Mucosa of descending colon (tissue), 3 donors: ENCODE measurements around the gene FHAD1. TPM values are rescaled to one million over a fixed set of nuclear protein-coding genes. Genes with fewer than 3 reads are reported as not detected.

Experiments used
- ATAC-seq: fragments of 200-7000 bp; cut with Tn5 transposase; one replicate; pipeline ENCODE4 v1.9.1; 2020; ENCODE audit warnings: mild to moderate bottlenecking, moderate library complexity
- DNase-seq, 3 donors: peaks; one replicate each; pipeline ENCODE4 v3.0.0-alpha.2; 2020
- H3K36me3 ChIP-seq: fragments of 200-600 bp; one replicate; pipeline ENCODE4 v1.8.0; 2021; ENCODE audit warnings: low read depth, mild to moderate bottlenecking
- H3K4me1 ChIP-seq: fragments of 200-600 bp; one replicate; pipeline ENCODE4 v1.8.0; 2021; ENCODE audit warnings: low read depth, mild to moderate bottlenecking
- H3K4me3 ChIP-seq: fragments of 200-600 bp; one replicate; pipeline ENCODE4 v1.8.0; 2021; ENCODE audit warnings: mild to moderate bottlenecking
- H3K9me3 ChIP-seq: fragments of 200-600 bp; one replicate; pipeline ENCODE4 v1.8.0; 2021; ENCODE audit warnings: mild to moderate bottlenecking
- intact Hi-C, 2 donors: fragments of 100-400 bp; cut with DNase I in 1 of 2; cut with micrococcal nuclease in 1 of 2; formaldehyde crosslinking; loops; one replicate each; pipeline versions ENCODE4 v1.11.0 to v1.11.1; 2022; cut with DNase I, micrococcal nuclease
- total RNA-seq, 3 donors: library from RNA; stranded (reverse); fragmentation: NEBNext Ultra II Directional in 2 of 3; extraction: Animal tissue kit (Norgen Biotek cat#: 25700) in 2 of 3; gene quantifications; one replicate each; pipeline versions ENCODE4 v1.2.1 to v1.2.4, GENCODE V29; 2021 to 2023
- TF ChIP-seq, protein P1 (sequence below): fragments of 200-600 bp; IDR thresholded peaks from one replicate; pipeline ENCODE4 v1.8.0; 2022; ENCODE audit warnings: antibody characterized with exemption, mild to moderate bottlenecking
- donor health status: DM: no; HTN: no; CAD: no; lungs with moderate emphysema.
- donor health status: DM: no; HTN: no; CAD: no.
- donor health status: DM: no; HTN: yes; CAD: no.

Gene FHAD1
- total RNA-seq, 3 donors from 2014 or later: 0.89 to 1.9 (median 0.99) TPM

DNA sequence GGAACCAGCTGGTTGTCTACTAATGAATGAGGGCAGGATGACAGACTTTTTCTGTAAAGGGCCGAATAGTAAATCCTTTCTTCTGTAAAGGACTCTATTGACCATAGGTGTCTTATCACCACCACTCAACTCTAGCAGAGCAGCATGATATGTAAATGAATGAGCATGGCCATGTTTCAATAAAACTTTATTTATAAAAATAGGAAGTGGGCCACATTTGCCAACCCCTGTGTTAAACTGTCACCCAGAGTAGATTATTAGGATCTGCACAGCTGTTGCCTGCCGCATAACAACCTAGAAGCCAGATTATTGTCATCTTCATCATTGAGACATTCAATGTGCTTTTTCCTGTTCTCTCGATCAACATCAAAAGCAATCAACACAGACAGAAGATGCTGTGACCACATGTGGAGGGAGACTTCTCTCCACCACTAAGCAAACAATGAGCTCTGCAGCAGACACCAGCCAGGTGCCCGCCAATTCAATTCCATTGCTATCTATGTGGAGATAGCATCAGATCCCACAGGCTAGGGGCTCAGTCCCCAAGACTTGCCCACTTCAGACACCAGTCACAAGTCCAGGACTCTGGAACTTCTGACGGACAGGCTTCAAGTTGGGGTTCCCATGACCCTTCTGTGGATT is 155.9 kb downstream of the FHAD1 start:
- no peaks in the 10 kb centered on the region for H3K4me1 ChIP-seq
- no peak overlapping the region for H3K4me3 ChIP-seq
- intact Hi-C loops: no loop called here
- TF ChIP-seq, protein P1, sequence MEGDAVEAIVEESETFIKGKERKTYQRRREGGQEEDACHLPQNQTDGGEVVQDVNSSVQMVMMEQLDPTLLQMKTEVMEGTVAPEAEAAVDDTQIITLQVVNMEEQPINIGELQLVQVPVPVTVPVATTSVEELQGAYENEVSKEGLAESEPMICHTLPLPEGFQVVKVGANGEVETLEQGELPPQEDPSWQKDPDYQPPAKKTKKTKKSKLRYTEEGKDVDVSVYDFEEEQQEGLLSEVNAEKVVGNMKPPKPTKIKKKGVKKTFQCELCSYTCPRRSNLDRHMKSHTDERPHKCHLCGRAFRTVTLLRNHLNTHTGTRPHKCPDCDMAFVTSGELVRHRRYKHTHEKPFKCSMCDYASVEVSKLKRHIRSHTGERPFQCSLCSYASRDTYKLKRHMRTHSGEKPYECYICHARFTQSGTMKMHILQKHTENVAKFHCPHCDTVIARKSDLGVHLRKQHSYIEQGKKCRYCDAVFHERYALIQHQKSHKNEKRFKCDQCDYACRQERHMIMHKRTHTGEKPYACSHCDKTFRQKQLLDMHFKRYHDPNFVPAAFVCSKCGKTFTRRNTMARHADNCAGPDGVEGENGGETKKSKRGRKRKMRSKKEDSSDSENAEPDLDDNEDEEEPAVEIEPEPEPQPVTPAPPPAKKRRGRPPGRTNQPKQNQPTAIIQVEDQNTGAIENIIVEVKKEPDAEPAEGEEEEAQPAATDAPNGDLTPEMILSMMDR: no peak
- ATAC-seq (no peak), DNase-seq (no peak)
- peaks cover 6% of the 10 kb centered on the region for H3K9me3 ChIP-seq
- no peaks in the 10 kb centered on the region for H3K36me3 ChIP-seq

DNA sequence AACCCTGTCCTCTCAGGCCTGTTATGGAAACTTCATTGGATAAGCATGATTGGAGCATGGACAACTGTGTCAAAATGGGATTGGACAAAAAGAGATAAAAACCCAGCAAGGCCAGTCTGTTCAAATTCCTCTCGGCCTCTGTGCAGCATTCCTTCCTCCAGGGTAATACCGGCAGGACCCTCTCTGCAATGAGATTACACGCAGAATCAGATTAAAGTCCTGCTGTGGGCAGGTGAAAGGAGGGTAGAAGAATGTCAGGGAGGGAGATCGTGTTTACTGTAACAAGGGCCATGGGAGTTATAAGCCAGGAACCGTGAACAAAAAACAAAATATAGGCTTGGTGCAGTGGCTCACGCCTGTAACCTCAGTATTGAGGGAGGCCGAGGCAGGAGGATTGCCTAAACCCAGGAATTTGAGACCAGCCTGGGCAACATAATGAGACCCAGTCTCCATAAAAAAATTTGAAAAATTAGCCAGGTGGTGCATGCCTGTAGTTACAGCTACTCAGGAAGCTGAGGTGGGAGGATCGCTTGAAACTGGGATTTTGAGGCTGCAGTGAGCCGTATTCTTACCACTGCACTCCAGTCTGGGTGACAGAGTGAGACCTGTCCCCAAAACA is 157.0 kb downstream of the FHAD1 start:
- no peaks in the 10 kb centered on the region for H3K36me3 ChIP-seq
- peaks cover 6% of the 10 kb centered on the region for H3K9me3 ChIP-seq
- H3K4me3 ChIP-seq: no peak overlapping the region
- intact Hi-C loops: no loop called here
- peaks cover under 1% of the 10 kb centered on the region for H3K4me1 ChIP-seq
- DNase-seq (no peak), ATAC-seq (no peak)
- TF ChIP-seq, protein P1: no peak

DNA sequence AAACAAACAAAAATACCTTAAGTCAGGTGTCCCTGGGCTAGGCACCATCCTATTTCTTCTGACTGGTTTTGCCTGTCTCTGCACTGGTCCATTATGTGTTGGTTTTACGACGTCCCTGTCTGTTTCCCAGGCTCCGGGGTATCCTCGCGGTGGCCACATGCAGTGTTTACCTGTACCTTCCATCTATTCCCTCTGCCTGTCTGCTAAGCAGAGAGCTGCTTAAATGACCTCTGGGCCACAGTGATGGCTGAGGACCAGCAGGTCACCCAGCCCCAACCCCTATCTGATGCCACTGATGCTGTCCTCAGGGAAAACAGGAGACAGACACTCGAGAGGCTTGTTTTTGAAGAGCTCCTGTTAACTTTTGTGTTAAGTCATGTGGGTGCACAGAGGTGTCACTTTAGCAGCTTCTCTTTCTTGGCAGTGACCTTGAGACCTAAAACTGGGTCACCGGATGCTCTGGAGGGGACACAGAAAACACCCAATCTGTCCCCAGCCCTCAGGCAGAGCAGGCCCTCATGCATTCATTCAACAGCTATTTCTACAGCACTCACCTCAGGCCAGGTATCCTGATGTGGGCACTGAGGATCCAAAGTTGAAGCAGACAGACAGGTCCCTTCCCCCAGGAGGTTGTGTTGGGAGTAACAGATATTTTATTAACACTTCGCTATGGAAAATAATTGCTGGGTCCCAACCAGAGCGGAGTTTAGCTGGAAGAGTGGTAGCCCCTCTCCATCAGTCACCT is 158.3 kb downstream of the FHAD1 start:
- no peak for ATAC-seq
- no peaks in the 10 kb centered on the region for H3K36me3 ChIP-seq
- no peak for DNase-seq
- H3K4me1 ChIP-seq: peaks cover 3% of the 10 kb centered on the region
- TF ChIP-seq, protein P1: no peak
- intact Hi-C loops: no loop called here
- no peak overlapping the region for H3K4me3 ChIP-seq
- H3K9me3 ChIP-seq: no peaks in the 10 kb centered on the region

DNA sequence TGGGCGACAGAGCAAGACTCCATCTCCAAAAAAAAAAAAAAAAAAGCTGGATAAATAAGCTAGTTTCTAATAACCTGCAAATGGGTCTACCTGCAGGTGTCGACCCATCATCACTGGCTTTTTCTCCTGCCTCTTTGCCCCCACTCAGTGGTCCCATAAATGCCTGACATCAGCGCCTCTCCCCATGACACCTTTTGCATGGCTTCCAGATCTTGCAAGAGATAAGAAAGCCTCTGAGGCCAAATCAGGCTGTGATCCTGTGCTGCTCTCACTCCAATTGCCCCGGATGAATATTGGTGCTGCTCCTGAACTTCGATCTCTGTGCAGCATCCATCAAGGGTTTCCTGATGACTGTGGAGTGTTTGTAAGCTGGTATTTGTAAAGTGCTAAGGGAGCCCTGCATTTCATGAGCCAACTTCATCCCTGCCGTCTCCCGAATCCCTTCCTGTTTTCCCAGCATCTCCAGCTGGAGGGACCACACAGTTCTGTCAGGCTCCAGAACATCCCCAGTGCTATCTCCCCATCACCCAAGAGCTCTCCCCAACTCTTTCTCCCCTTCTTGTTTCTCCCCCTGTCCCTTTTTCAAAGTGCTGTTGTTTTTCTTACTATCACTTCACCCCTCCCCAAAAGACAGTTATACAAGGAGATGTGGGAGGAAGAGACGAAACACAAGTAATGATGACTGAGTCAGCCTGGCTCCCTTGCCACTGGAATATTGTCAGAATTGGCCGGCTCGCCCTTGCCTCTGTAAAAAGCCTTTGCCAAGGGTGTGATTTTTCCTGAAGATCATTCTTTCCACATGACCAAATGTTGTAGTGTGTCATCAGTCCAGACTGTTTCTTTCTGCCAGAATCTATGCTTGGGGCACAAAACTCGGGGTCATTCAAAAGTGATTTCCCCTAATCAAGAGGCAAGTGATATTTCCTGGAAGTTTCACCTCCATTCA is 159.9 kb downstream of the FHAD1 start:
- Histone ChIP-seq H3K4me1 (peaks cover 12% of the 10 kb centered on the region), H3K9me3 (no peaks in the 10 kb centered on the region), H3K36me3 (no peaks in the 10 kb centered on the region), H3K4me3 (no peak overlapping the region)
- DNase-seq (no peak), ATAC-seq (no peak)
- intact Hi-C loops: no loop called here
- TF ChIP-seq, protein P1: no peak

DNA sequence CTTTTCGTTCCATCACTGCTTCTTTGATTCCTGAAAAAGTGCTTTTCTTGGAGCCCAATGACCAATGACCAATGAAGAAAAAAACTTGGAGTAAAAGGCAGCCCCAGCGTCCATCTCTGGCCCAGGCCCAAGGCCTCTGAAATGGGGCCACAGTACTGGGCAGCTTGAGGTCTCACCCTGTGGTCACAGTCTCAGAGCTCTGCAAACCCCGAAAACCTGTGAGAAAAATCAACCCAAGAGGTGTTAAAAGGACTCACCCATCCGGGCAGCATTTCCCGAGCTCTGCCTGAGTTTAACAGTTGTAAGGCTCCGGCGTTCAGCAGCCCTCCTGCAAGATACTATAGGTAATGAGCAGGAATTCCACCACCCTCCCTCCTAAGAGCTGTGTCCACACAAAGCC is 160.6 kb downstream of the FHAD1 start:
- peaks cover 19% of the 10 kb centered on the region for H3K4me1 ChIP-seq
- TF ChIP-seq, protein P1: no peak
- H3K36me3 ChIP-seq: no peaks in the 10 kb centered on the region
- H3K9me3 ChIP-seq: no peaks in the 10 kb centered on the region
- no peak for DNase-seq
- H3K4me3 ChIP-seq: no peak overlapping the region
- ATAC-seq: no peak
- intact Hi-C loops: no loop called here
